Esophagus muscularis mucosa (tissue), 4 donors: ENCODE results near the gene LDLRAD3. TPM values are rescaled to one million over a fixed set of nuclear protein-coding genes. Genes with fewer than 3 reads are reported as not detected.

ENCODE experiments used
- DNase-seq: peaks from one replicate; pipeline ENCODE4 v3.0.0-alpha.2; 2017; ENCODE audit errors: extremely low spot score
- H3K27ac ChIP-seq, 4 donors: fragments of 200-600 bp; sonication (generic); replicated peaks in 1 of 4; 1 replicate in 3 of 4; 2 replicates in 1 of 4; pipeline ENCODE4 v1.5.1; 2016 to 2019; ENCODE audit warnings: mild to moderate bottlenecking in 1 of 4
- H3K27me3 ChIP-seq, 4 donors: fragments of 200-600 bp; sonication (generic); one replicate each; pipeline versions ENCODE4 v1.5.1 to v1.6.0; 2016 to 2019
- H3K36me3 ChIP-seq, 4 donors: fragments of 200-600 bp; sonication (generic); one replicate each; pipeline ENCODE4 v1.5.1; 2016 to 2019
- H3K4me1 ChIP-seq, 4 donors: fragments of 200-600 bp; sonication (generic); one replicate each; pipeline ENCODE4 v1.5.1; 2016 to 2019
- H3K4me3 ChIP-seq, 4 donors: fragments of 200-600 bp; sonication (generic); 1 replicate in 2 of 4; 2 replicates in 2 of 4; pipeline ENCODE4 v1.5.1; 2016 to 2019; ENCODE audit warnings: mild to moderate bottlenecking in 4 of 4, moderate library complexity in 1 of 4
- H3K9me3 ChIP-seq, 4 donors: fragments of 200-600 bp; sonication (generic); 1 replicate in 3 of 4; 2 replicates in 1 of 4; pipeline ENCODE4 v1.5.1; 2016 to 2019
- EP300 ChIP-seq: sonication (generic); formaldehyde crosslinking; IDR thresholded peaks from one replicate; pipeline ENCODE4 v1.6.1; 2017; ENCODE audit warnings: antibody characterized with exemption
- POLR2A ChIP-seq: fragments of 450-650 bp; IDR thresholded peaks from one replicate; pipeline ENCODE4 v1.6.1; 2017; ENCODE audit warnings: antibody characterized with exemption, moderate library complexity, mild to moderate bottlenecking, low read depth
- POLR2AphosphoS5 ChIP-seq, 2 donors: sonication (generic); formaldehyde crosslinking; IDR thresholded peaks; one replicate each; pipeline ENCODE4 v1.6.1; 2017; ENCODE audit warnings: antibody characterized with exemption in 2 of 2
- WGBS: methylation state at CpG from one replicate; pipeline ENCODE4 v1.1.5; 2018; 5-methylcytosine and 5-hydroxymethylcytosine counted together
- intact Hi-C: fragments of 100-400 bp; cut with DNase I; formaldehyde crosslinking; loops from one replicate; pipeline ENCODE4 v1.15.1; 2023
- total RNA-seq, 4 donors: library from RNA; depleted of rRNA; stranded (reverse); fragments of >200 nt; gene quantifications; one replicate each; pipeline versions ENCODE4 v1.1.0 to v1.2.1, GENCODE V29; 2016
- TF ChIP-seq, protein P1 (sequence below), 3 experiments: fragments of 200-600 bp in 2 of 3; fragments of 450-650 bp in 1 of 3; sonication (generic) in 2 of 3; IDR thresholded peaks; one replicate each; pipeline ENCODE4 v1.5.1; 2017 to 2019; ENCODE audit warnings: antibody characterized with exemption in 3 of 3, mild to moderate bottlenecking in 2 of 3, moderate library complexity in 1 of 3

LDLRAD3 gene
- total RNA-seq, 4 donors from 2014 or later: 6.8 to 8.7 (median 8.2) TPM

- 91% methylated on average over 2 of the region's 2 CpGs for WGBS
- H3K27me3 ChIP-seq: no peaks in the 10 kb centered on the region
- H3K4me3 ChIP-seq: no peak overlapping the region
- H3K9me3 ChIP-seq: peaks cover 0 to 10% (median 0%) of the 10 kb centered on the region in 4 donors
- intact Hi-C loops: no loop called here
- no peak for DNase-seq
- H3K27ac ChIP-seq: no peak overlapping the region
- TF ChIP-seq EP300 (no peak), POLR2AphosphoS5 (IDR thresholded peaks at IDR 0.05) (no peak), POLR2A (no peak)
- TF ChIP-seq, protein P1, sequence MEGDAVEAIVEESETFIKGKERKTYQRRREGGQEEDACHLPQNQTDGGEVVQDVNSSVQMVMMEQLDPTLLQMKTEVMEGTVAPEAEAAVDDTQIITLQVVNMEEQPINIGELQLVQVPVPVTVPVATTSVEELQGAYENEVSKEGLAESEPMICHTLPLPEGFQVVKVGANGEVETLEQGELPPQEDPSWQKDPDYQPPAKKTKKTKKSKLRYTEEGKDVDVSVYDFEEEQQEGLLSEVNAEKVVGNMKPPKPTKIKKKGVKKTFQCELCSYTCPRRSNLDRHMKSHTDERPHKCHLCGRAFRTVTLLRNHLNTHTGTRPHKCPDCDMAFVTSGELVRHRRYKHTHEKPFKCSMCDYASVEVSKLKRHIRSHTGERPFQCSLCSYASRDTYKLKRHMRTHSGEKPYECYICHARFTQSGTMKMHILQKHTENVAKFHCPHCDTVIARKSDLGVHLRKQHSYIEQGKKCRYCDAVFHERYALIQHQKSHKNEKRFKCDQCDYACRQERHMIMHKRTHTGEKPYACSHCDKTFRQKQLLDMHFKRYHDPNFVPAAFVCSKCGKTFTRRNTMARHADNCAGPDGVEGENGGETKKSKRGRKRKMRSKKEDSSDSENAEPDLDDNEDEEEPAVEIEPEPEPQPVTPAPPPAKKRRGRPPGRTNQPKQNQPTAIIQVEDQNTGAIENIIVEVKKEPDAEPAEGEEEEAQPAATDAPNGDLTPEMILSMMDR (IDR thresholded peaks at IDR 0.05): no peak
- H3K4me1 ChIP-seq: peaks cover 0 to 9% (median 3%) of the 10 kb centered on the region in 4 donors
- no peaks in the 10 kb centered on the region for H3K36me3 ChIP-seq
Observed at GRCh38 chr11:36061471-36061870, 117.6 kb downstream of the LDLRAD3 start.

DNA sequence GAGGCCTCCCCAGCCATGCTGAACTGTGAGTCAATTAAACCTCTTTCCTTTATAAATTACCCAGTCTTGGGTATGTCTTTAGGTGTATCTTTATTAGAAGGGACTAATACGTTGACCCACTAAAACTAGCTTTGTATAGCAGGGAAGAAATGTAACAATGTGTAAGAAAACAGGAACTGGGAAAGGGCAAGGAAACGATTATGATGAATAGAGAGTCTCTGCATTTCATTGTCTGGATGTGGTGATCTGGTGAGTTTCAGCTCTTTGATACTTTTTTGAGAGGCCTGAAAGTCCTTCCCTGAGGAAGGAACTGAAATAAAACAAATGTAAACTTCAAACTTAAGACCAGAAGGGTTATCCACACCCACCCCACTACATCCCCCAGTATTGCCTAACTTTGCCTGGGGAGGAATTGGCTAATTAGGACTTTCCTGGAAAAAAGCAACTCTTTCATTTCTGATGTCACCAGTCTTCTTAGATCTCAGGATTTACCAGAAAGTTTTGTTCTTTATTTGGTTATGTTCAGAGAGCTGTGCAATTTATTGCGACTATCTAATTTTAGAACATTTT lies 119.0 kb downstream of the LDLRAD3 start:
- Histone ChIP-seq H3K4me1 (no peaks in the 10 kb centered on the region), H3K27me3 (no peaks in the 10 kb centered on the region), H3K36me3 (no peaks in the 10 kb centered on the region), H3K4me3 (no peak overlapping the region), H3K27ac (peak overlapping the region in 1 of 4 donors; percentile 20), H3K9me3 (peaks cover 0 to 15% (median 0%) of the 10 kb centered on the region in 4 donors)
- intact Hi-C loops: no loop called here
- DNase-seq: no peak
- 59% methylated on average over 3 of the region's 3 CpGs for WGBS
- peak in 1 of 2 donors; percentile 20 for TF ChIP-seq POLR2AphosphoS5 (IDR thresholded peaks at IDR 0.05)
- TF ChIP-seq, protein P1 (IDR thresholded peaks at IDR 0.05): no peak

GRCh38 chr11:36065436-36065835 lies 121.6 kb downstream of the LDLRAD3 start:
- intact Hi-C loops: no loop called here
- Histone ChIP-seq H3K4me1 (no peaks in the 10 kb centered on the region), H3K4me3 (no peak overlapping the region), H3K36me3 (no peaks in the 10 kb centered on the region), H3K9me3 (peaks cover 0 to 7% (median 0%) of the 10 kb centered on the region in 4 donors), H3K27me3 (no peaks in the 10 kb centered on the region), H3K27ac (no peak overlapping the region)
- DNase-seq: no peak
- no peak for TF ChIP-seq POLR2AphosphoS5 (IDR thresholded peaks at IDR 0.05)
- TF ChIP-seq POLR2A: no peak
- TF ChIP-seq, protein P1 (IDR thresholded peaks at IDR 0.05): no peak
- TF ChIP-seq EP300: no peak
- 94% methylated on average over 2 of the region's 2 CpGs for WGBS

DNA sequence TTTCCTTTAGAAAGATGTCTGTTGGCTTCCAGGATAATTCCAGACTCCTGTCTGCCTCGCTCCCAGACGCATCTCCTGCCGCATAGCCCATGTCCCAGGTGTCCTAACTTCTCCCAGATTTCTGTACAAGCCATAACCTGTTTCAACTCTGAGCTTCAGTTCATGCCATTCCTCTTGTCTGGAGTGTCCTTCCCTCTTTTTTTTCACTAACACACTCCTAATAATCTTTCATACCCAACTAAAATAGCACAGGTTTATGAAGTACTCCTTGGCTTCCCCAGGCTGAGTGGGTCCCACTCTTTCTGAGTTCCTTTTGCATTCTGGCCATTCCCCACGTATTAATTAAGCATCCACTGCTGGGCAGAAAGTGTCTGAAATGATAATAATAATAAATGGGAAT lies 123.0 kb downstream of the LDLRAD3 start:
- WGBS: 86% methylated on average over 4 of the region's 4 CpGs
- intact Hi-C loops: no loop called here

More for the DNA sequence above, 123.0 kb downstream of the LDLRAD3 start:
- Histone ChIP-seq H3K27ac (no peak overlapping the region), H3K9me3 (peaks cover 0 to 7% (median 0%) of the 10 kb centered on the region in 4 donors), H3K4me3 (no peak overlapping the region), H3K4me1 (no peaks in the 10 kb centered on the region), H3K27me3 (no peaks in the 10 kb centered on the region), H3K36me3 (no peaks in the 10 kb centered on the region)
- no peak for TF ChIP-seq POLR2AphosphoS5 (IDR thresholded peaks at IDR 0.05)
- no peak for TF ChIP-seq POLR2A
- TF ChIP-seq EP300: no peak
- TF ChIP-seq, protein P1 (IDR thresholded peaks at IDR 0.05): no peak
- no peak for DNase-seq
